ENCODE measurements around the gene LOXL3.

DNA sequence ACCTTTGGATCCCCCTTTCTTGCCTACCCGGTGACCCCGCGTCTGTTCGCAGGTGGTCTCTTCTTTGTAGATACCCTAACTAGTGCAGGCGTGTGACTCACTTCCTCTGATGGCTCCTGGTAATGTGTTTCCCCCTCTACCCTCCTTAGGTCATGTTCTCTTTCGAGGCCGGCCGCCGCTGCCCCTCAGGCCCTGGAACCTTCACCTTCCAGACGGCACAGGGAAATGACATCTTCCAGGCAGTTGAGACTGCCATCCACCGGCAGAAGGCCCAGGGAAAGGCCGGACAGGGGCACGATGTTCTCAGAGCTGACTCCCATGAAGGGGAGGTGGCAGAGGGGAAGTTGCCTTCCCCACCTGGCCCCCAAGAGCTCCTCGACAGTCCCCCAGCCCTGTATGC lies 2.4 kb upstream of the LOXL3 start:
- TF ChIP-seq, protein P1, sequence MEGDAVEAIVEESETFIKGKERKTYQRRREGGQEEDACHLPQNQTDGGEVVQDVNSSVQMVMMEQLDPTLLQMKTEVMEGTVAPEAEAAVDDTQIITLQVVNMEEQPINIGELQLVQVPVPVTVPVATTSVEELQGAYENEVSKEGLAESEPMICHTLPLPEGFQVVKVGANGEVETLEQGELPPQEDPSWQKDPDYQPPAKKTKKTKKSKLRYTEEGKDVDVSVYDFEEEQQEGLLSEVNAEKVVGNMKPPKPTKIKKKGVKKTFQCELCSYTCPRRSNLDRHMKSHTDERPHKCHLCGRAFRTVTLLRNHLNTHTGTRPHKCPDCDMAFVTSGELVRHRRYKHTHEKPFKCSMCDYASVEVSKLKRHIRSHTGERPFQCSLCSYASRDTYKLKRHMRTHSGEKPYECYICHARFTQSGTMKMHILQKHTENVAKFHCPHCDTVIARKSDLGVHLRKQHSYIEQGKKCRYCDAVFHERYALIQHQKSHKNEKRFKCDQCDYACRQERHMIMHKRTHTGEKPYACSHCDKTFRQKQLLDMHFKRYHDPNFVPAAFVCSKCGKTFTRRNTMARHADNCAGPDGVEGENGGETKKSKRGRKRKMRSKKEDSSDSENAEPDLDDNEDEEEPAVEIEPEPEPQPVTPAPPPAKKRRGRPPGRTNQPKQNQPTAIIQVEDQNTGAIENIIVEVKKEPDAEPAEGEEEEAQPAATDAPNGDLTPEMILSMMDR (IDR thresholded peaks at IDR 0.05): no peak
- TF ChIP-seq EZH2 (IDR thresholded peaks at IDR 0.05) (no peak), EZH2phosphoT487 (IDR thresholded peaks at IDR 0.05) (no peak)
